Testis (tissue), 2 donors: ENCODE data around the gene RNF220.

Source experiments
- POLR2A ChIP-seq: fragments of 450-650 bp; IDR thresholded peaks from one replicate; pipeline ENCODE4 v1.6.1; 2017; ENCODE audit warnings: antibody characterized with exemption, mild to moderate bottlenecking, moderate library complexity
- TF ChIP-seq, protein P1 (sequence below), 3 experiments: fragments of 450-650 bp in 2 of 3; fragments of 200-600 bp in 1 of 3; sonication (generic) in 1 of 3; IDR thresholded peaks; one replicate each; pipeline ENCODE4 v1.5.1; 2016 to 2019; ENCODE audit warnings: antibody characterized with exemption in 3 of 3, mild to moderate bottlenecking in 2 of 3, moderate library complexity in 1 of 3

DNA sequence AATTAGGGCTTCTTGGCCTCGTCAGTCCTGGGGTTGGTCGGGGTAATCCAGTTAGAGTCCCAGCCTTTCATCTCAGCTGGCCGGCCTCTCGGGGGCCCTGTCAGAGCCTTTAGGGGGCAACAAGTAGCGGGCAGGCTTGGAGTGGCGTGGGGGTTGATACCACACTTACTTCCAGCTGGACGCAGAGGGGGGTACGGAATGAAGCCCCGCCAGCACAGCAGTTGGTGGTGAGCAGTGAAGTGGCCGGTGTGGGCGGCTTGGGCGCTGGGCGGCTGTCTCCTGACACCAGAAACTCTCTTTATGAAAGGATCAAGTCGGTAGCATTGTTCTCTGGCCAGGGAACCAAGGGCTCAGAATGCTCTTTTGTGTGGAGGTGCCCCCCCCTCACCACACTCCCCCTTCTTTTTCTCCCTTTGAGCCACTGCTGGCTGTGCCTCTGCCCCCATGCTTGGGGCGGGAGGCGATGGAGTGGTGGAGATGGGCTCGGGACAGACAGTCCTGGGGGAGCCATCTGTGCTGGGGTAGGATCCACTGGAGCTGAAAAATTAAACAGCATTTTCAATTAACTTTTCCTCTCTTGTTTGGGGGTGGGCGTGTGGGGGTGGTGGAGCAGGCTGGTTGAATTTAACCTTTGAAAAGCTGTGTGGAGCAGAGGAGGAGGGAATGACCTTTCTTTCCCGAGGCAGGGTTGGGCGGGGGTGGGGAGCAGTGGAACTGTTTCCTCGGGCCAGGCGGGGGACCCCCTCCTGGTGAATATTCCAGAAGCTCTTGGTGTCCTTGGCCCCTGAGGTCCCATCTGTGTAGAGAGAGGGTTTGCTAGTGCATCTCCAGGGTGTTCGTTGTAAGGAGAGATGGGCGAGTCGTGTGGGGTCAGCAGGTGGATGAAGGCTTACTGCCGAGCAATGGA is 102.7 kb downstream of the RNF220 start:
- TF ChIP-seq, protein P1, sequence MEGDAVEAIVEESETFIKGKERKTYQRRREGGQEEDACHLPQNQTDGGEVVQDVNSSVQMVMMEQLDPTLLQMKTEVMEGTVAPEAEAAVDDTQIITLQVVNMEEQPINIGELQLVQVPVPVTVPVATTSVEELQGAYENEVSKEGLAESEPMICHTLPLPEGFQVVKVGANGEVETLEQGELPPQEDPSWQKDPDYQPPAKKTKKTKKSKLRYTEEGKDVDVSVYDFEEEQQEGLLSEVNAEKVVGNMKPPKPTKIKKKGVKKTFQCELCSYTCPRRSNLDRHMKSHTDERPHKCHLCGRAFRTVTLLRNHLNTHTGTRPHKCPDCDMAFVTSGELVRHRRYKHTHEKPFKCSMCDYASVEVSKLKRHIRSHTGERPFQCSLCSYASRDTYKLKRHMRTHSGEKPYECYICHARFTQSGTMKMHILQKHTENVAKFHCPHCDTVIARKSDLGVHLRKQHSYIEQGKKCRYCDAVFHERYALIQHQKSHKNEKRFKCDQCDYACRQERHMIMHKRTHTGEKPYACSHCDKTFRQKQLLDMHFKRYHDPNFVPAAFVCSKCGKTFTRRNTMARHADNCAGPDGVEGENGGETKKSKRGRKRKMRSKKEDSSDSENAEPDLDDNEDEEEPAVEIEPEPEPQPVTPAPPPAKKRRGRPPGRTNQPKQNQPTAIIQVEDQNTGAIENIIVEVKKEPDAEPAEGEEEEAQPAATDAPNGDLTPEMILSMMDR (IDR thresholded peaks at IDR 0.05): no peak
- no peak for TF ChIP-seq POLR2A
